Bronchial epithelial cell (primary cell): Measurements from ENCODE around the gene JKAMP. TPM values are rescaled to one million over a fixed set of nuclear protein-coding genes. Genes with fewer than 3 reads are reported as not detected.

Experiments
- DNase-seq: peaks from one replicate; pipeline ENCODE4 v3.0.0-alpha.2; 2010; ENCODE audit warnings: low read depth
- FAIRE-seq: peaks from 2 replicates; lab custom pipeline; 2011; peaks lifted over from hg19 to GRCh38; lab: Jason Lieb, UNC
- H3K27me3 ChIP-seq: 2 replicates; pipeline ENCODE4 v1.5.1; 2011; ENCODE audit warnings: low read length; ENCODE audit not compliant: control insufficient read depth, insufficient read depth
- H3K36me3 ChIP-seq: 2 replicates; pipeline ENCODE4 v1.5.1; 2011; ENCODE audit warnings: low read length; ENCODE audit not compliant: control insufficient read depth, insufficient read depth
- H3K4me3 ChIP-seq: 2 replicates; pipeline ENCODE4 v1.5.1; 2011; ENCODE audit warnings: mild to moderate bottlenecking, low read depth, low read length, control low read depth
- CTCF ChIP-seq: IDR thresholded peaks from 2 replicates; pipeline ENCODE4 v1.5.1; 2011; ENCODE audit warnings: mild to moderate bottlenecking, moderate library complexity, low read length, control low read depth, inconsistent platforms; ENCODE audit not compliant: insufficient read depth, severe bottlenecking
- total RNA-seq: library from RNA; depleted of rRNA; stranded (reverse); fragments of >200 nt; gene quantifications from 2 replicates; pipeline ENCODE4 v1.2.1, GENCODE V29; 2014

JKAMP gene
- total RNA-seq, 1 donor from 2014 or later: 35.3 TPM

GRCh38 chr14:59461891-59462290 lies 22.4 kb upstream of the JKAMP start:
- no peak overlapping the region for H3K4me3 ChIP-seq
- DNase-seq: peak; percentile 70
- FAIRE-seq: no peak
- no peaks in the 10 kb centered on the region for H3K27me3 ChIP-seq
- no peak for TF ChIP-seq CTCF
- peaks cover 3% of the 10 kb centered on the region for H3K36me3 ChIP-seq

- FAIRE-seq: no peak
- no peaks in the 10 kb centered on the region for H3K27me3 ChIP-seq
- H3K36me3 ChIP-seq: peaks cover 1% of the 10 kb centered on the region
- TF ChIP-seq CTCF: no peak
- no peak for DNase-seq
- peak overlapping the region; percentile 45 for H3K4me3 ChIP-seq
Observed at GRCh38 chr14:59463787-59464485, 20.4 kb upstream of the JKAMP start.

GRCh38 chr14:59464486-59465315 lies 19.6 kb upstream of the JKAMP start:
- no peak for FAIRE-seq
- H3K27me3 ChIP-seq: no peaks in the 10 kb centered on the region
- peaks cover 1% of the 10 kb centered on the region for H3K36me3 ChIP-seq
- H3K4me3 ChIP-seq: peak overlapping the region; percentile 45
- no peak for TF ChIP-seq CTCF
- DNase-seq: no peak

GRCh38 chr14:59465316-59466135 lies 18.8 kb upstream of the JKAMP start, which contains the start of gene GPR135:
Gene GPR135 (minus strand): TSS chr14:59465380. CDS start chr14:59465226, 154 bp downstream.
- no peak for DNase-seq
- peak within 1 kb of the TSS; percentile 45 for H3K4me3 ChIP-seq
- no peak for FAIRE-seq
- H3K27me3 ChIP-seq: no peaks in the 10 kb centered on the region
- TF ChIP-seq CTCF: no peak
- peaks cover 1% of the 10 kb centered on the region for H3K36me3 ChIP-seq

- Histone ChIP-seq H3K36me3 (peaks cover 5% of the 10 kb centered on the region), H3K27me3 (no peaks in the 10 kb centered on the region), H3K4me3 (no peak overlapping the region)
- TF ChIP-seq CTCF: no peak
- FAIRE-seq (no peak), DNase-seq (no peak)
Observed at GRCh38 chr14:59474172-59474571, 10.1 kb upstream of the JKAMP start.
